ENCODE data around the gene NPEPL1.

GRCh38 chr20:58713801-58714339 lies 21.3 kb downstream of the NPEPL1 start:
- TF ChIP-seq, protein P1, sequence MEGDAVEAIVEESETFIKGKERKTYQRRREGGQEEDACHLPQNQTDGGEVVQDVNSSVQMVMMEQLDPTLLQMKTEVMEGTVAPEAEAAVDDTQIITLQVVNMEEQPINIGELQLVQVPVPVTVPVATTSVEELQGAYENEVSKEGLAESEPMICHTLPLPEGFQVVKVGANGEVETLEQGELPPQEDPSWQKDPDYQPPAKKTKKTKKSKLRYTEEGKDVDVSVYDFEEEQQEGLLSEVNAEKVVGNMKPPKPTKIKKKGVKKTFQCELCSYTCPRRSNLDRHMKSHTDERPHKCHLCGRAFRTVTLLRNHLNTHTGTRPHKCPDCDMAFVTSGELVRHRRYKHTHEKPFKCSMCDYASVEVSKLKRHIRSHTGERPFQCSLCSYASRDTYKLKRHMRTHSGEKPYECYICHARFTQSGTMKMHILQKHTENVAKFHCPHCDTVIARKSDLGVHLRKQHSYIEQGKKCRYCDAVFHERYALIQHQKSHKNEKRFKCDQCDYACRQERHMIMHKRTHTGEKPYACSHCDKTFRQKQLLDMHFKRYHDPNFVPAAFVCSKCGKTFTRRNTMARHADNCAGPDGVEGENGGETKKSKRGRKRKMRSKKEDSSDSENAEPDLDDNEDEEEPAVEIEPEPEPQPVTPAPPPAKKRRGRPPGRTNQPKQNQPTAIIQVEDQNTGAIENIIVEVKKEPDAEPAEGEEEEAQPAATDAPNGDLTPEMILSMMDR (IDR thresholded peaks at IDR 0.05 in 2 of 3, conservative IDR thresholded peaks at IDR 0.05 in 1 of 3; ENCODE audit: control insufficient read depth in 2 of 3, extremely low read depth in 1 of 3, insufficient read depth in 1 of 3, low read depth in 3 of 3, low read length in 3 of 3): no peak
- TF ChIP-seq EZH2 (IDR thresholded peaks at IDR 0.05; ENCODE audit: borderline replicate concordance, control insufficient read depth, low read depth, low read length) (no peak), SP1 (IDR thresholded peaks at IDR 0.05; ENCODE audit: low read depth, low read length) (no peak), MXI1 (IDR thresholded peaks at IDR 0.05; ENCODE audit: low read depth, low read length) (no peak), NFYB (IDR thresholded peaks at IDR 0.05; ENCODE audit: insufficient read depth, low read depth, low read length) (no peak), YBX1 (IDR thresholded peaks at IDR 0.05) (no peak), EGR1 (IDR thresholded peaks at IDR 0.05; ENCODE audit: borderline replicate concordance in 1 of 2, low read depth in 2 of 2, low read length in 2 of 2) (no peak), E2F8 (IDR thresholded peaks at IDR 0.05; ENCODE audit: low read depth, partially characterized antibody) (no peak), POLR2A (IDR thresholded peaks at IDR 0.05; ENCODE audit: low read depth, low read length) (no peak; the same call in 1 of the 2 replicates), TCF12 (IDR thresholded peaks at IDR 0.05; ENCODE audit: low read depth, low read length) (no peak)
- TF ChIP-seq, protein P2, sequence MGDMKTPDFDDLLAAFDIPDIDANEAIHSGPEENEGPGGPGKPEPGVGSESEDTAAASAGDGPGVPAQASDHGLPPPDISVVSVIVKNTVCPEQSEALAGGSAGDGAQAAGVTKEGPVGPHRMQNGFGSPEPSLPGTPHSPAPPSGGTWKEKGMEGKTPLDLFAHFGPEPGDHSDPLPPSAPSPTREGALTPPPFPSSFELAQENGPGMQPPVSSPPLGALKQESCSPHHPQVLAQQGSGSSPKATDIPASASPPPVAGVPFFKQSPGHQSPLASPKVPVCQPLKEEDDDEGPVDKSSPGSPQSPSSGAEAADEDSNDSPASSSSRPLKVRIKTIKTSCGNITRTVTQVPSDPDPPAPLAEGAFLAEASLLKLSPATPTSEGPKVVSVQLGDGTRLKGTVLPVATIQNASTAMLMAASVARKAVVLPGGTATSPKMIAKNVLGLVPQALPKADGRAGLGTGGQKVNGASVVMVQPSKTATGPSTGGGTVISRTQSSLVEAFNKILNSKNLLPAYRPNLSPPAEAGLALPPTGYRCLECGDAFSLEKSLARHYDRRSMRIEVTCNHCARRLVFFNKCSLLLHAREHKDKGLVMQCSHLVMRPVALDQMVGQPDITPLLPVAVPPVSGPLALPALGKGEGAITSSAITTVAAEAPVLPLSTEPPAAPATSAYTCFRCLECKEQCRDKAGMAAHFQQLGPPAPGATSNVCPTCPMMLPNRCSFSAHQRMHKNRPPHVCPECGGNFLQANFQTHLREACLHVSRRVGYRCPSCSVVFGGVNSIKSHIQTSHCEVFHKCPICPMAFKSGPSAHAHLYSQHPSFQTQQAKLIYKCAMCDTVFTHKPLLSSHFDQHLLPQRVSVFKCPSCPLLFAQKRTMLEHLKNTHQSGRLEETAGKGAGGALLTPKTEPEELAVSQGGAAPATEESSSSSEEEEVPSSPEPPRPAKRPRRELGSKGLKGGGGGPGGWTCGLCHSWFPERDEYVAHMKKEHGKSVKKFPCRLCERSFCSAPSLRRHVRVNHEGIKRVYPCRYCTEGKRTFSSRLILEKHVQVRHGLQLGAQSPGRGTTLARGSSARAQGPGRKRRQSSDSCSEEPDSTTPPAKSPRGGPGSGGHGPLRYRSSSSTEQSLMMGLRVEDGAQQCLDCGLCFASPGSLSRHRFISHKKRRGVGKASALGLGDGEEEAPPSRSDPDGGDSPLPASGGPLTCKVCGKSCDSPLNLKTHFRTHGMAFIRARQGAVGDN (IDR thresholded peaks at IDR 0.05): no peak

Data from GM12878 (cell line).